HG03354 (cell line): ENCODE data around the gene COL5A1.

ENCODE experiments used
- ATAC-seq: cut with Tn5 transposase; IDR thresholded peaks from one replicate; pipeline ENCODE4 v1.9.1; 2021; ENCODE audit warnings: mild to moderate bottlenecking; ENCODE audit not compliant: unreplicated experiment, poor library complexity, severe bottlenecking

Gene COL5A1

DNA sequence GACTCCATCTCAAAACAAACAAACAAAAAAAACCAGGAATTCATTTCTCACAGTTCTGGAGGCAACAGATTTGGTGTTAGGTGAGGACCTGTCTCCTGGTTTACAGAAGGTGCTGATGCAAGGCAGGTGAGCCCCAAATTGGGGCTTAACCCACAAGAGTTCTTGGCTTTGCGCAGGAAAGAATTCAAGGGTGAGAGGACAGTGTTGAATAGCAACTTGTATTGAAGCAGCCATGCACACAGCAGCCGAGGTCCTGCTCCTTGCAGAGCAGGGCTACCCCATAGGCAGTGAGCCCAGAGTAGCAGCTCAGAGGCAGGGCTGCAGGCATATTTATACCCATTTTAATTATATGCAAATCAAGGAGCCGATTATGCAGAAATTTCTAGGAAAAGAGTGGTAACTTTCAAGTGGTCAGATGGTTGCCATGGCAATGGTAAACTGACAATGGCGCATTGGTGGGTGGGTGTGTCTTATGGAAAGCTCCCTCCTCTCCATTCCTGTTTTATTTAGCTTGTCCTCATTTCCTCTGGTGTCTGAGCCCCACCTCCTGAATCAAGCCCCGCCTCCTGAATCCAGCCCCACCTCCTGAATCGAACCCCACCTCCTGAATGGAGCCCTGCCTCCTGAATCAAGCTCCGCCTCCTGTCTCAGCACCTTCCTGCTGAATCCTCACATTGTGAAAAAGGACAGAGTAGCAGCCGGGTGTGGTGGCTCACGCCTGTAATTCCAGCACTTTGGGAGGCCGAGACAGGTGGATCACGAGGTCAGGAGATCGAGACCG, 34.5 kb upstream of the COL5A1 start:
- no peak for ATAC-seq

DNA sequence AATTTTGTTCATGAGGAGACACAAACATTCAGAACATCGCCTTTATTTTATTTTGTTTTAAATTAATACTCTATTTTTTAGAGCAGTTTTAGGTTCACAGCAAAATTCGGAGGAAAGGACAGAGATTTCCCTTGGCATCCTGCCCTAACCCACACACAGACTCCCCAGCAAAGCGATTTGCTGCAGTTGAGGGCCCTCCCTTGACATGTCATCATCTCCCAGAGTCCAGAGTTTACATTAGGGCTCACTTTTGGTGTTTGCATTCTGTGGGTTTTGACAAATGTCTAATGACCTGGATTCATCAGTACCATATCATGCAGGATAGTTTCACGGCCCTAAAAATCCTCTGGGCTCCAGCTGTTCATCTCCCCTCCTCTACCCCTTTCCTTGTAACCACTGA, 33.6 kb upstream of the COL5A1 start:
- ATAC-seq = no peak

DNA sequence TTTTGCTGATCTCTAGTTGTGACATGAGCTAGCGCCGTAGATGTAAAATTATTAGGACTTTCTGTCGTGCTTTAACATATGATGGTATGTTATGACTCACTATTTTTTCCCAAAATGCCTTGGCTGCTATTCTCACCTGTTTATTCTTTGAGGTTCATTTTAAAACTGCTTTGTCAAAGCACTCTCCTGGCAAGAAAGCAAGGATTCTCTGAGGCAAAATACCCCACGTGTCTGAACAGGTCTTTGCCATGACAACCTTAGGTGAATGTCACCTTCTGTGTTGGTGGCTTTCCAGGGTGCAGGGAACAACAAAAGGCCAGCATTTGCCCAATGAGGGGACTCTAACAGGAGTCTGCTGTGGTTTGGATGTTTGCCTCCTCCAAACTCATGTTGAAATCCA, 30.6 kb upstream of the COL5A1 start:
- ATAC-seq = no peak

DNA sequence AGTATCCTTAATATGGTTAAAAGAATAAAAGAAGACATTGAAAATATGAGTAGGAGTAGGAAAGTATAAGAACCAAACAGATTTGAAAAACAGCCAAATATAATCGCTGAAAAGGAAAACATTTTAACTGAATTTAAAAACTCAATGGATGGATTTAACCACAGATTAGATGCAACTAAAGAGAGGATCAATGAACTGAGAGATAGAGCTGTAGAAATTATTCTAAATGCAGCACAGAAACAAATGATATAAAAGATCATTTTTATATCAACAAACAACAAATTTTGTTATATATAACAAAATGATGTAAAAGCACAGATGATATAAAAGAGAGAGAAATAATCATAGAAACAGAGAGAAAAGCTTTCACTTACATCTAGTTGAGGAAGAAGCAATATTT, 29.3 kb upstream of the COL5A1 start:
- ATAC-seq = no peak

DNA sequence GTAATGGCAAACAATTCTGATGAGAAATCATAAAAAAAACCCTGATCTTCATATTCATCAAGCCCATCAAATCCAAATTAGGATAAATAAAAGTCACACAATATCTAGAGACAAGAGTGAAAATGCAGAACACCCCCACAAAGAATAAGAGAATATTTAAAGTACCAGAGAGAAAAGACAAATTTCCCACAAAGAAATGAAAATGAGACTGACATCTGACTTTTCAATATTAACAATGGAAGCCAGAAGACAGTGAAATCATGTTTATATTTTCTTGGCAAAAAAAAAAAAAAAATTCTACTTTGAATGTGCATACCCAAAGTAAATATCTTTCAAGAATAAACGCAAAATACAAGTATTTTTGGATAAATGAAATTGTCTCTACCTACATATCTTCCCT, 28.9 kb upstream of the COL5A1 start:
- ATAC-seq = no peak

DNA sequence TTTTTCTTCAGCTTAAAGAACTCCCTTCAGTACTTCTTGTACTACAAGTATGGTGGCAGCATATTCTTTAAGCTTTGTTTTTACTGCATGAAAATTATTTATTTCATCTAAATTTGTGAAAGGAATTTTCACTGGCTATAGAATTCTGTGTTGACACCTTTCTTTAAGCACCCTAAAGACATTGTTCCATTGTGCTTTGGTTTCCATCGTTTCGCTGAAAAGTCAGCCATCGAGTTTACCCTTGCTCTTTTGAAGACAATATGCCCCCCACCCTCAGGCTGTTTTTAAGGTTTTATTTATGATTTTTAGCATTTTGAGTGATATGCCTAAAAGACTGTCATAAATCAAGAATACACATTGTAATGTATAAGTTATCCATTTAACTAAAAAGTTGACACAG, 27.3 kb upstream of the COL5A1 start:
- ATAC-seq = no peak

DNA sequence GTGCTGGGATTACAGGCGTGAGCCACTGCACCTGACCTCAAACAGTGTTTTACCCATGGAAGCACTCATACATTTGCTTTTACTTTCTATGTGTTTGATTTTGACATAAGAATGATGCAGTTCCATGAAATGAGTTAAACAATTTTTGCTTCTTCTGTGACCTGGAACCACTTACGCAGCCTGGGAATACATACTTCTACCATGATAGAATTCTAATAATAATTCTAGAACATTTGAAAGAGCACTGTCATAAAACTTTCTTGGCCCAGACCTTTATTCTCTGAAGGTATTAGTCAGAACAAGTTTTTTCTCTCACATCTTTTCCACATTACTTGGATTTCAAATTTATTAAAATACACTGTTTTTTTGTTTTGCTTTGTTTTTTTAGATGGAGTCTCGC, 25.3 kb upstream of the COL5A1 start:
- no peak for ATAC-seq

DNA sequence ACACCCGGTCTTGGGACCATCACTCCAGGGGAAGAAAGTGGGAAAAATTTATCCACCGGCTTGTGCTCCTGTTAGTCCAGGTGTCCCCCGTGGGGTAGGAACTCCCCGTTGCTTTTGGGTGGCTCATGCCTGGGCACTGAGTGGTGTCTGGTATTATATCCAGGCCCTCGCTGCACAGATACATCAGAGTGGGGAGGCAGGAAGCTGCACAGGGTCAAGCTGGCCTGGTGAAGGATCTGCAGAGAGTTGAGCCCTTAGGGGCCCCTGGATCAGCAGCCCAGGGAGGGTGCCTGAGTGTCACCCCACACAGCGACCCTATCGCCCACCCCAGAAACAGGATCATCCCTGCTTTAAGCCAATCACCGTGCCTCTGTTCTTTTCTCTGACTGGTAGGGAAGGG, 24.4 kb upstream of the COL5A1 start:
- ATAC-seq = no peak

DNA sequence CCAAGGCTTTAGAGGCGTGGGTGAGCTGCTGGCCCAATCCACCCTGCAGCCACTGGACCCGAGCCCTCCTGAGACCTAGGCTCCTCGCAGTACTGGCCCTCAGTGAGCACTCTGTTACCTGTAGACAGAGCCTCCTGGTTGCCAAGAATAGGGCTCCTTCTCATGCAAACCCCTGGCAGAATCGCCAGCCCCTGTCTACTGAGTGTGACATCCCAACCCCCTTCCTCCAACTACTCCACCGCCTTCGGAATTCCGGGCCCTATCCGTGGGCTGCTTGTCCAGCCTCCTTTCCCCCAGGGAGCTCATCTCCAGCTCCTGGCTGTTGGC, 23.8 kb upstream of the COL5A1 start:
- ATAC-seq = no peak

DNA sequence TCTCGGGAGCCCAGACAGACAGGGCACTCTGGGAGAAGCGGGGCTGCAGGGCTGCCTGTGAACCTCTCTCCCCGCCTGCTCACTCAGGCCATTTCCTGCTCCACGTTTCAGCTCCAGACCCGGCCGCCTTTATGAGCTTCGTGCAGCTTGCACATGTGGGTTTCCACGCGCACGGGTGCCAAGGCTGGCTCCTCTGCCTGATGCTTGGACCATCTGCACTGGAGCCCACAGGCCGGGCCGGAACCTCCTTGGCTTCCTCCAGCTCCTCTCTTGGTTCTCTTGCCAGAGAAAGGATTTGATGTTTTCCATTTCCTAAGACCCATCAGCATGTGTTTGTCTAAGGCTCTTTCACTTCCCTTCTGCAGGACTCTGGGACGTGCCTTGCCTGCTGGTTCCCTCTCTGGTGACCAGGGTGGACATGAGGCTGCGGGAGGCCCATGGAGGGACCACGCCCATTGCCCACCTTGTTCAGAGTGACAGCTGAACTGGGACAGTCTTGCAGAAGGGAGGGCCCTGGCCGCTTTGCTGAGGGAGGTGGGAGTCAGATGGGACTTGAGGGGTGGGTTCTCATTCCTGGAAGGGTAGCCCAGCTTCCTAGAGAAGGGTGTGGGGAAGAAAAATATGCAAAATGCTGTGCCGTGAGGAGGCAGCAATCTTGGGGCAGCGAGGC, 23.3 kb upstream of the COL5A1 start:
- ATAC-seq = no peak

DNA sequence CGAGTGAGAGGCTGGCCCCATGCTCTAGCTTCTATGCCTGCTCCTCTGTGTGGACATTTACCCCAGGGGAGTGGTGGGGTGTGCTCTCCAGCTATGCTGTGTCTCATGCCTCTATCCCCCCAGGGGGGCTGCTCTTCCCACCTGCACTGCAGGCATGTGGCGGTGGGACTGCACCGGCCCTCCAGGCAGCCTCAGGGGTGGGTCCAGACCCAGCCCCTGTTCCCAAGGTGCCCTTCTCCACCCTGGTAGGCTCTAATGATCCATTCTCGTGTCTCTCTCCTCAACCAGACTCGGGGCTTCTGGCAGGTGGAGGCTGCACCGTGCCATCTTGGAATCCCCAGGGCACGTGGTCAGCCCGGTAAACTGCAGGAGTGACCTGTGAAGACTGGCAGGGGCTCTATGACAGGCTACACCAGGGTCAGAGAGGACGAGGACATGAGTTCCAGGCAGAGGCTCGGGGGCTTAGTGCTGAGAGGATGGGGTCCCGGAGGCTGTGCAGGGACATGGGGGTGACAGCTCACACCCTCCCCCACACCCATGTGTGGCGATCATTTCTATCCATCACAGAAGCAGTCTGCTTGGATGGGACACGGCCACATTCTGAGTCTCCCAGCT, 22.7 kb upstream of the COL5A1 start:
- no peak for ATAC-seq

DNA sequence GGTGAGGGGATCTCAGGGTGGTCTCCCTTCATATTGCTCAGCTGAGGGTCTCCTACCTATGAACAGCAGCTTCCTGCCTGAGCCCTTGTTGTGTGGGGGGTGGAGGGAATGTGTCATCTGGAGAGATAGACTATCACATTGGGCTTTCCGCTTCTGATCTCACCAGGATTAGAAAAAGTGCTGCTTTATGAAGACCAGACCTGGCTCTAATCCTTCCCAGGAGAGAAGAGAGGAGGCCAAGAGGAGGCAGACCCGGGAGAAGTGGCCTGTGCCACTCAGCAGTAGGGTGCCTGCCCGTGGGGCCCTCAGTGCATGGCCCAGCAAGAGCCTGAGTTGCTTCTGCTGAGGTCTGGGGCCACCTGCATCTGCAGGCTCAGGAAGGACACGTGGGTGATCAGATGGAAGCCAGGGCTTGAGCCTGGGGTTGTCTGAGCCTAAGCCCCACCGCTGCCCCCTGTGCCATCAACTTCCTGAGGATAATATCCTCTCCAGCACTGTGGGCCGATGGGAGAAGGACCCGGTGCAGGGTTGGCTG, 22.1 kb upstream of the COL5A1 start:
- ATAC-seq = no peak

DNA sequence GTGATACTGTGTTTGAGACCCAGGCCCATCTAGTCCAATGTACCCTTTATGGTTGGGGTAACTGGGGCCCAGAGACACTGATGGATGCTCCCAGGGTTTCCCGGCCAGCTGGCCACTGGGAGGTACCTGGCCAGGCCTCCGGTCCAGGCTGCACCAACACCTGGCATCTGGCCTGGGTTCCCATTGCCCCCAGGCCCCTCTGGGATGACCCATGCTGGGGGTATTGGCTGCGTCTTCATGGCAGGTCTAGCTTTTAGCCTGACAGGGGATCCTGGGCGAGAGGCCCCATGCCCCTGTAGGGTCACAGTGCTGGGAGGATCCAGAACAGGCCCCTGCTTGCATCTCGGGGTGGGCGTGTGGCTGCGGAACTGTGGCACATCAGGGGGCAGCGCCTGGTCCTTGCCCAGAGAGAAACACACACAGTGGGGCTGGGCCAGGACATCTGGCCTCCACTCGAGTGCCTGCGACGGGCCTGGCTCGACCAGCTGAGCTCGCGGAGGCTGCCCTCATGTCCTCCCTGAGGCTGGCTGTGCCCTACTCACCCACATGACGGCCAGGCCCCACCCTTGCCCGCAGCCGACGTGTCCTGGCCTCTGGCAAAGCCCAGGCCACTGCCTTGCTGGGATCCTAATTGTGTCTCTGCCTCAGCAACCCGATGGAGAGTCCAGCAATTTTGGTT, 21.5 kb upstream of the COL5A1 start:
- ATAC-seq = no peak

DNA sequence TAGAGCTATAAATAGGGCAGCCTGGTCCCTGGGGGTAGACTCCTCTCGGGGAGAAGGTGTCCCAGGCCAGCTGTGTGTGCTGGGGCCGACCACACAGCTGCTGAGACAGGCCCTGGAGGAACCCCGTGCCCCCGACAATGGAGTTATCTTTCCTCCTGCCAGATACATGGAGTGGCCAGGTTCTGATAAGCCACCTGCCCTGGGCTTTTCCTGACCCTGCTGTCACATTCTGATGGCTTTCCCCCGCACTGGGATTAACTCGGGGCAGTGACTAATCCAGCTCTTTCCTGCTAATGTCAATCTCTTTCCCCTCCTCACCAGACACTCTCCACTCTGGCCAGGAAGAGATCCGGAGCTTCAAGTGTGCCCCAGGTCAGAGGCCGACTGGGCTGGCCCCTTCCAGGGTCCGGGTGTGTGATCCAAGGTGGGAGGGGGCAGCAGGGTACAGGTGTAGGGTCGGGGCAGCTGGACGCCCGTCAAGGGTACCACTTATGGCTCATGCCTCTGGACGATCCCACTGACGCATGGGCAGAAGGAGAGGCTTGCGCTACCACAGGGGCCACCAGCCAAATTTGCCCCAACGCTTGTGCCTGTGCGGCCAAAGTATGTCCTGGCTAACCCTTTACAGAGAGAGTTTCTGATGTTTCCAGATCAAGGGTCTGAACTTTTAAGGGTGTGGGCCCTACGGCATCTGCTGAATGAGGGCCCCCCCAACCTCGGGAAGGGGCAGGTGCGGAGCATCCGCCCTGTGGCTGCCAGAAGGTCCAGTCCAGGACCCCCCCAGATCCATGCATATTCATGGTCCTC, 20.6 kb upstream of the COL5A1 start:
- no peak for ATAC-seq

DNA sequence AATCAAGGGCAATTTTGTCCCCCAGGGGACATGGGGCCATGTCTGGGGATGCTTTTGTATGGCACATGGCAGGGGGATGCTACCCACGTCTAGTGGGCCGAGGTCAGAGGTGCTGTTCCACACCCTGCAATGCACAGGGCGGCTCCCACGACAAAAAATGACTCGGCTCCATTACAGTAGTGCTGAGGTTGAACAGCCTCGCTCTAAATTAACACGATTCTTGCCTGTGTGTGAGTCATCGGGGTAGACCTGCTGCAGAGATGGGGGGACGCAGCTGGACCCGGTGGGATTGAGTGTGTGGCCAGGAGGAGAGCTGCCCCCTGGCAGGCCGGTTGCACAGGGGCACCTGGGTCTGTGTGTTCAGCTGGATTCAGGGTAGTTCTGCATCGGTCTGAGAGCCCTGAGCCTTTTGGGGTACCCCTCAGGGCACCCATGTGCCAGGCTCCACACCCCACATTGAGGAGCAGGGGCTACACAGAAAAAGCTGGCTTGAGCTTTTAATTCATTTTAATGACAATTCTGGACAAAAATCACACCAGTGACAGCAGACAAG, 20.0 kb upstream of the COL5A1 start:
- no peak for ATAC-seq

DNA sequence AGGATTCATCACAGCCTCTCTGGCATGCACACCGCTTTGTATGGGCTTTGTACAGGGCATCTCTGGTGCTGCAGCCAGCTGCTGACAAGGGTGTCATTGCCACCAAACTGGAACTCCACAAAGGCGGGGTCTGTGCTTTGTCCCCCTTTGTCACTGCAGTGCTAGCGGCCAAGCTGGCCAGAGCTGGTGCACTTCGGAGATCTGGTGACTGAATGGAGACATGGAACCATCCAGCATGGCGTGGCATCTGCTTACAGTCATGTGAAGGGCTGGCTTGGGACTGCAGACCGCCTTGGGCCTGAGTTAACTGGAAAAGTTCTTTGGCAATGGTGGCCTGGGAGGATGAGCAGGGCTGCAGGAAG, 18.7 kb upstream of the COL5A1 start:
- no peak for ATAC-seq

DNA sequence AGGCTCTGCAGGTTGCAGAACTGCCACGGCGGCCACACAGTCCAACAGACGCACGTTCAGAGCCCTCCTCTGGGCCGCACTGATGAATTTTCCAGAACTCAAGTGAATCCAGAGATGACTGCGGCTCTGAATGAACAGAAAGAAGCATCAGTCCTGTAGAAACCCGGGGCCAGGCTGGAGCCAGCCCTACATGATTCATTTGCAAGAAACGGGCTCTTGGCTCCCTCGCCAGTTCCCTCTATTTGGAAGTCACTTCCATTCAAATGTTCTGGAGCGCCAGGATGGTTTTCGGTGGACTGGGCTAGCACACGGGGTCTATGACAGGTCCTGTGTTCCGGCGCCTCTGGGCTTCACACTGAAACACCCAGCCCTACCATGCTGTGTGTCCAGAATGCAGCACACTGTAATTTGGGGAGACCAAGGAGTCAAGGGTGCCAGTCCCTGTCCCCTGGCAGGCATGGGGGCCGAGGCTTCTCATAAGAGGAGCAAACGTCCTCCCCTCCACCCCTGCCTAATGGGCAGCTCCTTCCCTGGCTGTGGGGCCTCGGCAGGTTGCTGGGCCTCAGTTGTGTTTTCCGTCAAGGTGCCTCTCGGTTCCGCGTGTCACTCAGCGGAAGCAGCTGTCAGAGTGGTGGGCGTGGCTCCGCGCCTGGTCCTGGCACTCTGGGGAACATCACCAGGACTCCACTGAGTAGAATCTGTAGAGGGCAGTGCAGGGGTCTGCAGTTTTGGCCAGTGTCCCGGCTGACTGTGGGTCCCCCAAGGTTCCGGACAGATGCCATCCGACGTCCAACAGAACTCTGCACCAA, 18.1 kb upstream of the COL5A1 start:
- no peak for ATAC-seq

DNA sequence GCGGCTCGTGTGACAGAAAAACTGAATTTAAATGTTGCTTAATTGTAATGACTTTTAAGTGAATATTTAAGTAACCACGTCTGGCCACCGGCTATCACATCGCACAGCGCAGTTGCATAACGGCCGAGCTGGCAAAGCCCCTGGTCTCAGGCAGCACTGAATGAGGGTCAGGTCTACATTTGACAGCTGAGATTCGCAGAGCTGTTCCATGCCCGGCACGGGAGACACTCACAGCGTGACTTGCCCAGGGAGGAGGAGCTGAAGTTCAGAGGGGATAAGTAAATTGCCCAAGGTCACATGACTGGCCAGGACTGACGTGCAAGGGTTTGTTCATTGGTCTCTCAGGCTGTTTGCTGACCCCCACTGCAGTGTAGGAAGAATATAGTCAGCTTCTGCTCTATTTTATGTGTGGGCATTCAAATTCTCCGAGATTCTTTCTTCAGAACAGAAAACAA, 17.4 kb upstream of the COL5A1 start:
- ATAC-seq = no peak
